ENCODE measurements around the gene UGT3A1.

GRCh38 chr5:36007366-36007765 is 16.2 kb upstream of the UGT3A1 start:
- TF ChIP-seq POLR2AphosphoS5 (IDR thresholded peaks at IDR 0.05; ENCODE audit: low read depth, low read length) (no peak), POLR2A (IDR thresholded peaks at IDR 0.05; ENCODE audit: low read depth, low read length) (no peak)
